ENCODE results near the gene ZNF586. TPM values are rescaled to one million over a fixed set of nuclear protein-coding genes. Genes with fewer than 3 reads are reported as not detected.

ZNF586 gene
- total and polyA plus RNA-seq, 10 of the 15 experiments (the other 5 are each of a cell fraction or from before 2014, with no cell fraction given) = 3.9 to 24.2 (median 15.0) TPM

- TF ChIP-seq ZNF687 (IDR thresholded peaks at IDR 0.05) = no peak
- TF ChIP-seq YY1 (IDR thresholded peaks at IDR 0.05; ENCODE audit: low read depth, low read length) = peak; percentile 71; the same call in 1 of the 2 replicates
- TF ChIP-seq HSF1 (IDR thresholded peaks at IDR 0.05; ENCODE audit: low read depth, low read length) = no peak
- TF ChIP-seq EGR1 (IDR thresholded peaks at IDR 0.05; ENCODE audit: borderline replicate concordance in 1 of 2, low read depth in 2 of 2, low read length in 2 of 2) = no peak
- no peak for TF ChIP-seq PBX3 (IDR thresholded peaks at IDR 0.05; ENCODE audit: insufficient replicate concordance, low read depth, low read length)
- no peak for TF ChIP-seq PAX8 (IDR thresholded peaks at IDR 0.05)
- no peak for TF ChIP-seq SIN3A (IDR thresholded peaks at IDR 0.05; ENCODE audit: low read depth, low read length)
- TF ChIP-seq SREBF1 (IDR thresholded peaks at IDR 0.05; ENCODE audit: low read length) = no peak
- TF ChIP-seq SRF (IDR thresholded peaks at IDR 0.05; ENCODE audit: low read depth in 2 of 2, low read length in 2 of 2) = no peak
- TF ChIP-seq IRF4 (IDR thresholded peaks at IDR 0.05; ENCODE audit: low read depth, low read length) = no peak
- no peak for TF ChIP-seq ATF2 (IDR thresholded peaks at IDR 0.05; ENCODE audit: low read length)
- TF ChIP-seq SPI1 (IDR thresholded peaks at IDR 0.05; ENCODE audit: borderline replicate concordance, insufficient read depth, low read depth, low read length) = peak; percentile 66
- TF ChIP-seq NFYA (IDR thresholded peaks at IDR 0.05; ENCODE audit: borderline replicate concordance, low read depth, low read length) = no peak
- no peak for TF ChIP-seq NFXL1 (IDR thresholded peaks at IDR 0.05; ENCODE audit: borderline replicate concordance)
- no peak for TF ChIP-seq YBX1 (IDR thresholded peaks at IDR 0.05)
- TF ChIP-seq FOS (IDR thresholded peaks at IDR 0.05; ENCODE audit: borderline replicate concordance, extremely low read depth, insufficient read length) = no peak
- TF ChIP-seq SP1 (IDR thresholded peaks at IDR 0.05; ENCODE audit: low read depth, low read length) = no peak
- TF ChIP-seq SREBF2 (IDR thresholded peaks at IDR 0.05; ENCODE audit: low read length) = no peak
- no peak for TF ChIP-seq MTA3 (IDR thresholded peaks at IDR 0.05; ENCODE audit: borderline replicate concordance, low read length)
- TF ChIP-seq IKZF2 (IDR thresholded peaks at IDR 0.05) = no peak; a peak in 1 of 4 replicates
- TF ChIP-seq JUND (IDR thresholded peaks at IDR 0.05; ENCODE audit: low read depth, low read length) = no peak
Observed at GRCh38 chr19:57802269-57802668, 32.8 kb downstream of the ZNF586 start (continued).
